Activated T-helper 2 cell treated with anti-CD3 and anti-CD28 coated beads, Interferon-gamma antibody, Interleukin-2, Interleukin-4, amounts not matched to agents 10 μg/mL and 5 μg/mL and 100 μg/mL, durations not matched to agents 14 hours and 24 hours and 36 hours (primary cell): ENCODE data around the gene PDLIM7. TPM values are rescaled to one million over a fixed set of nuclear protein-coding genes. Genes with fewer than 3 reads are reported as not detected.

Experiments used
- total RNA-seq: library from RNA; stranded (reverse); gene quantifications from 2 replicates; pipeline ENCODE4 v1.2.3, GENCODE V29; 2022

The PDLIM7 gene
- total RNA-seq, 1 donor from 2014 or later = 85.4 TPM

Other genes with a start within 250 kb of the PDLIM7 start
- 17.7 and 19.0 TPM in 2 replicates for gene RAB24, start 193.9 kb downstream of the PDLIM7 start, total RNA-seq
- gene PRELID1, start 193.8 kb downstream of the PDLIM7 start, total RNA-seq = 223 and 229 TPM in 2 replicates
- gene MXD3, start 185.7 kb downstream of the PDLIM7 start, total RNA-seq = 12.8 and 13.9 TPM in 2 replicates
- 130 and 137 TPM in 2 replicates for gene LMAN2, start 145.9 kb downstream of the PDLIM7 start, total RNA-seq
- gene RGS14, start 139.7 kb downstream of the PDLIM7 start, total RNA-seq = 36.2 and 40.5 TPM in 2 replicates
- gene SLC34A1, start 113.2 kb downstream of the PDLIM7 start, total RNA-seq = not detected in 2 replicates
- gene PFN3, start 96.9 kb downstream of the PDLIM7 start, total RNA-seq = not detected in 2 replicates
- 3.5 and 5.8 TPM in 2 replicates for gene F12, start 88.0 kb downstream of the PDLIM7 start, total RNA-seq
- 131 and 134 TPM in 2 replicates for gene GRK6, start 70.9 kb downstream of the PDLIM7 start, total RNA-seq
- 12.1 and 13.0 TPM in 2 replicates for gene PRR7, start 50.8 kb downstream of the PDLIM7 start, total RNA-seq
- 28.7 and 32.9 TPM in 2 replicates for gene DBN1, start 24.0 kb downstream of the PDLIM7 start, total RNA-seq
- gene DOK3, start 12.2 kb upstream of the PDLIM7 start, total RNA-seq = 3.3 and 4.9 TPM in 2 replicates
- 138 and 144 TPM in 2 replicates for gene DDX41, start 19.4 kb upstream of the PDLIM7 start, total RNA-seq
- 75.8 and 81.0 TPM in 2 replicates for gene FAM193B, start 57.0 kb upstream of the PDLIM7 start, total RNA-seq
- gene TMED9, start 94.6 kb upstream of the PDLIM7 start, total RNA-seq = 174 and 175 TPM in 2 replicates
- gene B4GALT7, start 102.5 kb upstream of the PDLIM7 start, total RNA-seq = 20.9 and 22.1 TPM in 2 replicates